IPS DF 19.7 (cell line): ENCODE data around the gene GNAO1.

ENCODE experiments used
- DNase-seq: peaks from one replicate; pipeline ENCODE4 v3.0.0-alpha.2; 2013; ENCODE audit warnings: low read depth, low spot score

GNAO1 gene

GRCh38 chr16:56348168-56349085, 157.1 kb downstream of the GNAO1 start:
- DNase-seq: no peak

- no peak for DNase-seq
Observed at GRCh38 chr16:56349086-56349415, 157.8 kb downstream of the GNAO1 start.

- DNase-seq: no peak
Observed at GRCh38 chr16:56349711-56350161, 158.4 kb downstream of the GNAO1 start.

GRCh38 chr16:56350491-56351405, 159.5 kb downstream of the GNAO1 start:
- DNase-seq: no peak

- no peak for DNase-seq
Observed at GRCh38 chr16:56351481-56351880, 160.2 kb downstream of the GNAO1 start.

- DNase-seq: no peak
Observed at GRCh38 chr16:56352351-56353053, 161.2 kb downstream of the GNAO1 start.

GRCh38 chr16:56353054-56353921, 162.0 kb downstream of the GNAO1 start:
- DNase-seq: no peak

- no peak for DNase-seq
Observed at GRCh38 chr16:56354016-56354415, 162.7 kb downstream of the GNAO1 start.

GRCh38 chr16:56354746-56355145, 163.5 kb downstream of the GNAO1 start:
- DNase-seq: no peak

GRCh38 chr16:56355221-56355620, 163.9 kb downstream of the GNAO1 start:
- no peak for DNase-seq

- no peak for DNase-seq
Observed at GRCh38 chr16:56355786-56356275, 164.5 kb downstream of the GNAO1 start.

GRCh38 chr16:56356276-56357240, 165.3 kb downstream of the GNAO1 start:
- DNase-seq: peak; percentile 64

GRCh38 chr16:56357241-56357764, 166.0 kb downstream of the GNAO1 start:
- no peak for DNase-seq

GRCh38 chr16:56357765-56358322, 166.6 kb downstream of the GNAO1 start:
- DNase-seq: no peak

GRCh38 chr16:56360117-56361008, 169.1 kb downstream of the GNAO1 start:
- DNase-seq: no peak

GRCh38 chr16:56362057-56362655, 170.9 kb downstream of the GNAO1 start:
- DNase-seq: no peak

GRCh38 chr16:56362706-56363105, 171.4 kb downstream of the GNAO1 start:
- DNase-seq: no peak
